HG03159 (cell line): Measurements from ENCODE around the gene KCNJ10.

ENCODE experiments used
- ATAC-seq: cut with Tn5 transposase; IDR thresholded peaks from one replicate; pipeline ENCODE4 v1.9.1; 2021; ENCODE audit warnings: mild to moderate bottlenecking, moderate library complexity; ENCODE audit not compliant: unreplicated experiment

KCNJ10 gene

DNA sequence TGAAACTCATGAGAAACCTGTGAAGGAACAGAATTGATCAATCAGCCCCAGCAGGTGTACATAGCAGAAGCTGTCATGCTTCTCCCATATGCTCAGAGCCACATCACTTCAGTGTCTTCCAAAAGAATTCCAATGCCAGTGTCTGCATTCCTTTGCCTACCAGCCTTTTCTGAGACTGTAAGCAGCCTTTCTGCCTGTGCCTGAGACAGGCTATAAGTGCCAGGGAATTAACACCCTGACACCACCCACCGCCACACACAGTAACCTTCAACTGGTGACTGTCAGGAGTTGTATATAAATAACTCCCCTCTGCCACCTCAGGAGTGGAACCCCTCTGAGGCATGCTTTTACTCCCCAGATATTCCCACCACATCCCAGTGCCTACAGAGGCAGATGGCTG is 77.8 kb downstream of the KCNJ10 start:
- ATAC-seq, result no peak

DNA sequence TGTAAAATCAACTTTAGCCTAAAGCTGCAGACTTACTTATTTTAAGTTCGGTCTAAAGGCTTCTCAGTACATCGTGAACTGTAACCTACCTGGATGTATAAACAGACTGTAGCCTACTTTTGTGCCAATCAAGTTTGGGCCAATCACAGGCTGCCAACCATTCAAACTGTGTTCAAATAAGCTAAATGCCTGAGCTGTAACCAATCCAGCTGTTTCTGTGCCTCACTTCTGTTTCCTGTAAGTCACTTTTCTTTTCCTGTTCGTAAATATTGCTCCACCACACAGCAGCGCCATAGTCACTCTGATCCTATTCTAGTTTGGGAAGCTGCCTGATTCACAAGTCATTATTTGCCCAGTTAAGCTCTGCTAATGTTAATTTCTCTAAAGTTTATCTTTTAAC is 78.4 kb downstream of the KCNJ10 start:
- ATAC-seq, result no peak

DNA sequence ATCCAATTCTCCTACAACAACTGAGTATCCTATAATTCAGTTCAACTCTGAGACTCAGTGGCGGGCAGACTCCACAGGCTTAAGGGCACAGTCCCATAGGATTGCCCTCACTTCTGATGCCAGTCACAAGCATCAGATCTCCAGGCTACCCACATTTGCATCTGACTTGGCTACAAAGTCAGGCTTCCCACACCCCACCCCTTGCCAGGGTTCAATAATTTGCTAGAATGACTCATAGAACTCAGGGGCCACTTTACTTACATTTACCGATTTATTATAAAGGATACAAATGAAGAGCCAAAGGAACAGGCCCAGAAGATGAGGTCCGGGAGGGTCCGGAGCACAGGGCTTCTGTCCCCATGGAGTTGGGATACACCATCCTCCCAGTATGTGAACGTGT is 80.0 kb downstream of the KCNJ10 start:
- ATAC-seq, result no peak

GRCh38 chr1:159989581-159989980 is 80.4 kb downstream of the KCNJ10 start:
- ATAC-seq, result no peak

DNA sequence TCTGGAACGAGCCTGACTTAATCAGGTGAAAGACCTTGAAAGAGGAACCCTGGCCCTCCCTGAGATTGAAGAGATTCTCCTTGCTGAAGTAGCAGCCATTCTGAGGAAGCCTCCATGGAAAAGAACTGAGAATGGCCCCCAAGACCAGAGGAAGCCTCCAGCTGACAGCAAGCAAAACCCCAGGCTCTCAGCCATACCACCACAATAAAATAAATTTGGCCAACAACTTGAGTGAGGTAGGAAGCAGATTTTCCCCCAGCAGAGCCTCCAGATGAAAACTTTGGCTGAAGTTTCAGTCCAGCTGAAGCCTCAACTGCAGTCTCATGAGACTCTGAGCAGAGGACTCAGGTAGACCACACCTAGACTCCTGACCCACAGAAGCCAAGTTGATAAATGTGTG is 82.0 kb downstream of the KCNJ10 start:
- no peak for ATAC-seq

- no peak for ATAC-seq
These were observed 82.8 kb downstream of the KCNJ10 start for GRCh38 chr1:159987186-159987585.

GRCh38 chr1:159986531-159986930 is 83.4 kb downstream of the KCNJ10 start:
- no peak for ATAC-seq

DNA sequence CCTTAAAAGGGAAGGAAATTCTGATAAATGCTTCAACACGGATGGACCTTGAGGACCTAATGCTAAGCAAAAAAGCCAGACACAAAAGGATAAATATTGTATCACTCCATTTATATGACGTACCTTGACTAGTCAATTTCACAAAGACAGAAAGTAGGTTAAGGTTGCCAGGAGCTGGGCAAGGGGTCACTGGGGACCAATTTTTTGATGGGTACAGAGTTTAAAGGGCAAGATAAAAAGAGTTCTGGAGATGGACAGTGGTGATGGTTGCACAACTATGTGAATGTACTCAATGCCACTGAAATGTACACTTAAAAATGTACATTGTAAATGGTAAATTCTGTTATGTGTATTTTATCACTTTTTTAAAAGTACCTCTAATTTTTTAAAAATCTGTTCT is 83.9 kb downstream of the KCNJ10 start:
- no peak for ATAC-seq

GRCh38 chr1:159985473-159985872 is 84.5 kb downstream of the KCNJ10 start:
- ATAC-seq, result no peak

- no peak for ATAC-seq
These were observed 86.3 kb downstream of the KCNJ10 start for GRCh38 chr1:159983681-159984080.

GRCh38 chr1:159982280-159982679 is 87.7 kb downstream of the KCNJ10 start:
- ATAC-seq, result no peak

- no peak for ATAC-seq
These were observed 88.5 kb downstream of the KCNJ10 start for GRCh38 chr1:159981351-159982055.

GRCh38 chr1:159980786-159981185 is 89.2 kb downstream of the KCNJ10 start:
- no peak for ATAC-seq

- ATAC-seq, result no peak
These were observed 89.9 kb downstream of the KCNJ10 start for GRCh38 chr1:159980076-159980475.

- ATAC-seq, result no peak
These were observed 90.7 kb downstream of the KCNJ10 start for GRCh38 chr1:159979257-159979656.

GRCh38 chr1:159978107-159978398 is 91.9 kb downstream of the KCNJ10 start:
- no peak for ATAC-seq

GRCh38 chr1:159977364-159978106 is 92.4 kb downstream of the KCNJ10 start:
- no peak for ATAC-seq

- ATAC-seq, result no peak
These were observed 95.5 kb downstream of the KCNJ10 start for GRCh38 chr1:159974350-159974965.

DNA sequence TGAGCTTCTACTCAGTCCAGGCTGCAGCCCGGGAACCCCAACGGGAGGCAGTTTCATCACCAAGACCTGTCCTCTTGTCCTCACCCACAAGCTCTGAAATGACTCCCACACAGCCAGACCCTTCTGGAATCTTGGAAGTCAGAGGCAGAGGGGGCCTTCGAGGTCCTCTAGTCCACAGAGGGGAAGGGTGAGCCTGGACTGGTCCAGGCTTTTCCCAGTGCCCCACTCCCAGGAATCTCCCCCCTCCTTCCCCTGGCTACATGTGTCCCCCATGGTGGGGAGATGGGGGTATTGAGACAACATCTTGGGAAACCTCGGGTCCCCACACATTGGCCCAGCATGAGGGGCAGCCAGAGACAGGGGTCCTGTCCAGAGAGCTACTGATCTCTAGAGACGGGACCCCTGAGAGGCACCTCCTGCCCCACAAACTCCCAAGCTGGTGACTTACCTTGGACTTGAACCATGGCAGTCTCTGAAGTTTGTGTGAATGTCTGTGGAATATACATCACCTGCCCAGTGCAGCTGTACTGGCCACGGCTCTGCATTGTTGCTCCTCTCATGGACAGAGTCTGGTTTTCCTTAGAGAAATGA is 96.5 kb downstream of the KCNJ10 start:
- no peak for ATAC-seq

DNA sequence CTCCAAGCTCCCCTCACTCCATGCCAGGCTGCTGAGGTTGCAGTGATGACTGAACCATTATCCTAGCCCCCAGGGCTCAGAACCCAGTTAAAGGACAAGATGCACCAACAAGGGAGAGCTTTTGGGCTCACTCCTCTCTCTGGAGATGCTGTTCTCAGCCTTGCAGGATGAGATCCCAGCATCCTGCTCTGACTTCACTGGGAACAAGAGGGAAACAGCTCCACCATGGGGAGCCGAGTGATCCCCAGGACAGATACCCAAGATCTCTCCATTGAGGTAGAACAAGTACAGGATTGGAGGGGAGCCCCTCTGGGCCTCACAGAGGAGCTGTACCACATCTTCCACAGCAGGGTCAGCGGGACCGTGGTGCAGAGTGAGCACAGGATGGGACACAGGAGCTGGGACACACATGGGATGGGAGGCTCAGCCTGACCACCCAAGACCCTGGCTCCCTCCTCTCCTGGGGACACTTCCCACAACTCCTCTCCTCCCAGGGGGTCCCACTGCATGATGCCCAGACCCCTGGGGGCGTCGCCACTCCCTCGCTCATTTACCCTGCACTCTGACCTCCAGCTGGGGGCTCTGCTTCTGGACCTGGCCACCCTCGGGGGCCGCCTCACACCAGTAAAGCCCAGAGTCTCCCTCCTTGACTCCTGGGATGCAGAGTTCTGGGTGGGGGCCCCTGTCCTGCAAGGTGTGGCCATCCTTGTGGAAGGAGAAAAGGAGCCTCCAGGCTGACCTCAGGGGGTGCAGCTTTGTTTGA is 97.3 kb downstream of the KCNJ10 start:
- no peak for ATAC-seq

DNA sequence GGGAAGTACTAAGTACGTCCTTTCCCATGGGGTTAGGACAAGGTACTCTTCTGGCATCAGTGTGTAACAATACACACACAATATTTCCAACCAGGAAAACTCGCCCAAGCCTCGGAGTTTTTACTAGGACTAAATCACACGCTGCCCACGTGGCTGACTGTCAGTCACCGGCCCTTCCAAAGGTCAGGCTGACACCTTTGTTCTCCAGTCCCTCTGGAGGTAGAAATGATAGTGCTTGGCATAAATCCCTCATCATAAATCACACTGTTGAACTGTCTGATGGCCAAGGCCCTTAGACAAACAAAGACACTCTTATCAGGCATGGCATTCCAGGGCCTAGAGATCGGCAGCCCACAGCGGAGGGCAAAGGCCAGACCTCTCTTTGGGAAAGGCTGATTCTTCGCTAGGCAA is 99.0 kb downstream of the KCNJ10 start:
- ATAC-seq, result no peak
